Stimulated activated CD4-positive, alpha-beta T cell treated with anti-CD3 and anti-CD28 coated beads, TNF-alpha, amount 100 ng/mL, for 1 hour (primary cell): ENCODE data around the gene UPK1B.

Source experiments
- DNase-seq, 3 donors: peaks; one replicate each; pipeline ENCODE4 v3.0.0-alpha.2; 2020; ENCODE audit warnings: low read depth in 3 of 3, low spot score in 1 of 3

UPK1B gene

DNA sequence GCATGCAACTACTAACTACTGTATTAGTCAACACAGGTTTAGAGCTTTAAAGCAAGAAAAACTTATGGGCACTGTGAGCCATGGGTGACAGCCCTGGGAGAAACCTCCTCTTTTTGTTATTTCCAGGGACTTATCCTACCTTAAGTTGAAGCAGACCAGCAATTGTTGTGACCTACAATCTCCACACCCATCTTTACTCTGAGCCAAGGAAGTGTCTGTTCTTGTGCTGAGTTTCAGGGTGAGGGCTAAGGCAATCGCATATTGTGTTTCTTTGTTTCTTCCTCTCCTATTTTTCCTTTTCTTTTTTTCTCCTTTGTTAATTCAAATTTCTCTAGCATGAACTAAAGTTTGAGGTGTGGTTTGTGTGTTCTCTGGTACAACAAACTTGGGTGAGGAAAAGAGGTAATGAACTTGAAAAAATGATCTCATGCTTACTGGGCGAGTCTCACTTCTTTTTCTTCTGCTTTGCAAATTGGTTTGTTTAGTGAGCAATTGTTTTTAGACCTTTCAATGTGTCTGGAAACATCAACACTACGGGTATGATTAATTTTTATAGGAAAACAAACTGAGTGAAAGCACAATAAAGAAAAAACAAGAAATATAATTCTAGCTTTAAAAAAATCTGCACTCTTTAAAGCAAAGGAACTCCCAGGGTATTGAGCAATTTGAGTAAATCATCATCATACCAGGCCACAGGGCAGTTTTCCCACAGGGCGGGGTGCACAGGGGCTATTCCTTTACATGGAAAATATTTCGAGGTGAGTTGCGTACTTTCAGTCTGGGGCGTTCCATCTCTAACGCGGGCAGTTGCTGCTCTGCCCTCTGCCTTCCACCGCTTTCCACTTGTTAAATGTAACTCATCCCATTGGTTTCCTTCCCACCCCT is 2.7 kb downstream of the UPK1B start:
- no peak for DNase-seq

DNA sequence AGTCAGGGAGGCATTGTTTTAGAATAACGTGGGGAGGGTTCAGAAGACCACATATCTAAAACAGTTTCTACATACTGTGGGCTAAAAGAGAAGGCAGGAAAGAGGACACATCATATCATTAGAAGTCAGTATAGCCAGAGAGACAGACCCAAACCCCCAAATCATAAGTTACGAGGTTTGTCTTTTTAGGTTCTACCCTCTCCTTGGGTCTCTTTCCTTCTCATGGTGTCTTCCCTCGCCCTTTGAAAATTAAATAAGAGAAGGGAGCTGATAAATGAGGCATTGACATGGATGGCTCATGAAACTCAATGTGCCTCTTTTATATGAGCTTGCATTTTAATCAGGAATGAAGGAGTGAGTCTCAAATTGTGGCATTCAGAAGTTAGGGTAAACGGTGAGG is 3.4 kb downstream of the UPK1B start:
- no peak for DNase-seq

DNA sequence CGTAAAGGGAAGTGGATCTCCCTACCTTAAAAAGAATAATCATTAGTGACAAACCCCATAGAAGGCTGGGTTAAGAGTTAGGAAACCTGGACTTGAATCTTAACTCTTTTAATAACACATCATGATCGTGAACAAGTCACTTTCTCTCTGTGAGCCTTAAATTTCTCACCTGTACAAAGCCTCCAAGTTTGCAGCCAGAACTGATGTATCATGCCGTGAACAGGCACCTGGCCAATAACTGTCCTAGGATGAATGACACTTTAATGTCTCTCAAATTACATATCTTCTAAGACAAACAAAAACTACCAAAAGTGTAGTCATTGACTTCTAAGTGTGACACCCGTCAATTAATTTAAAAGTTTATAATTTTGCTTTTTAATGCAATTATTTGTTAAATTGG is 3.9 kb downstream of the UPK1B start:
- DNase-seq: no peak

GRCh38 chr3:119181765-119182164 is 8.4 kb downstream of the UPK1B start:
- no peak for DNase-seq

DNA sequence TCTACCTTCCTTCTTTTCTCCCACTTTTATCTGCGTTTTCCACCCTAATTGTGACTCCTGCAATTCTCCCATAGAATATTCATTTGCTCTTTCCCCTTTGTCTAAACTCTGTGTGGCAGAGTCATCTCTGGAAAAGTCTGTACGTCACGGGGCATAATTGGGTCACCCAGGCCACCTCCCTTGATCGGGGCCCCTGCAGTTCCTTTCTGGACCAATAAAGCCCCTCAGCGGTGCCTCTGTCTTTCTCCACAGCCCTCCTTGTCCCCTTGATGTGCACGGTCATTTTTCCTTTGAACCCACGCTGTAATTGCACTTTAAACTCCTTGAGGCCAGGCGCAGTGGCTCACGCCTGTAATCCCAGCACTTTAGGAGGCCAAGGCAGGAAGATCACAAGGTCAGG is 10.7 kb downstream of the UPK1B start:
- DNase-seq: no peak

DNA sequence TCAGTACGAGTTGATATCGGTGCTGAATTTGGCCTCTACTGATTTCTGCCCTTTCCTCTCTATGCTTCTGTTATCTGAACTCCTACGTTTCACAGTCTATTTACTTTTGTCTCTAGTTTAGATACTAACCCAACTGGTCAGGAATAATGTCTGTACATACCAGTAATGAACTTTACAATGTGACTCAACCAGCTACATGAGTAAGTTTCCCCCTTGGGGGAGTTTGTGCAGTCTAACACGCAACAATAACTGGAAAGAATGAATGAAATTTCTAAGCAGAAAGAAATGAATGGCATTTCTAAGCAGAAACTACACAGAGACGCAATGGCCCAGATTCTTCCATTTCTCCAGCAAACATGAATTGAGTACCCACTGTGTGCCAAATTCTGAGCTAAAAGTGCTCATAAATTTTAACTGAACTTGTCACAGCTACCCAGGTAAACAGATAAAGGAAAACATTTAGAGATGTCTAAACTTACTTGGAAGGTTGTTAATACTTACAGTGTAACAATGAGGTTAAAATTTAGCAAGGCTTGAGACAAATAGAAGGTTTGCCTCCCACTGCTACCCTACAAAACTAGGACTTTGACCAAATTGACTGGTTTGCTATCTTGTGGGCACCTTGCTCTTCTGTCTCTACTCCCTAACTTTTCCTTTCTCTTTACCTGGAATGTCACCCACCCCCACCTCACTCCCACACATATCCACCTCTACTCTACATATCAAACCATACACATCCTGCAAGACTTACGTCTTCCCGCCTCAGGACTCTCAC is 11.6 kb downstream of the UPK1B start:
- no peak for DNase-seq

DNA sequence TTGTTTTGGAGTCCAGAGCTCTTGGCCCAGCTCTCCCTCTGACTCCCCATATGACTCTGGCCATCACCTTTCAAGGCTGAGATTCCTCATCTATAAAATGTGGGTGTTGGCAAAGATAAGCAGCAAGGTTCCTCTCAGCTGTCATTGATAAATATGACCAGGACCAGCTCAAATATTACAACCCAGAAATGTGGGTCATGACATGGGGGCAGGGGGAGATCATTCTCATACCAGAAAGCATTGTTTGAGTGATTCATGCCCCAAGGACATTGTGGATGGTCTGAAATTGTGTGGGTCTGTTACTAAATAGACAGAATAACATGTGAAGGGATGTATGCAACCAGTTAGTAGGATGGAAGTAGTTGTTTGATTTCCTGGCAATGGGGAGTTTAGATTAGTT is 13.9 kb downstream of the UPK1B start:
- DNase-seq: no peak

DNA sequence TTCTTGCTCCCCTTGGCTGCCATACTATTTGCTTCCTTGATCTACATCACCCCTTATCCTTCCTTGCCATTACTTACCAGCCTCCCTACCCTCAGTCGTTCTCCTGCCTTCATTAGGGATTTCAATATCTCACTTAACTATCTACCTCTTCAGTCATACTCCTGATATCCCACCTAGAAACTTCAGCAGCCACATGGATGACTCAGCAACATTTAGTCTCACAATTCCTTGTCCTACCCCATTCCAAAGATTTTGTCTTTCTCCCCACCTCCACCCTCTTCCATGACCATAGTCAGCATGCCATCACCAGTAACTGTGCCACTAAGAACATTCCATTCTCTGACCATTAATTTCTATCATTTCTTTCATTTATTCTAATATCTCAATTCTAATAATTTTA is 18.4 kb downstream of the UPK1B start:
- no peak for DNase-seq

DNA sequence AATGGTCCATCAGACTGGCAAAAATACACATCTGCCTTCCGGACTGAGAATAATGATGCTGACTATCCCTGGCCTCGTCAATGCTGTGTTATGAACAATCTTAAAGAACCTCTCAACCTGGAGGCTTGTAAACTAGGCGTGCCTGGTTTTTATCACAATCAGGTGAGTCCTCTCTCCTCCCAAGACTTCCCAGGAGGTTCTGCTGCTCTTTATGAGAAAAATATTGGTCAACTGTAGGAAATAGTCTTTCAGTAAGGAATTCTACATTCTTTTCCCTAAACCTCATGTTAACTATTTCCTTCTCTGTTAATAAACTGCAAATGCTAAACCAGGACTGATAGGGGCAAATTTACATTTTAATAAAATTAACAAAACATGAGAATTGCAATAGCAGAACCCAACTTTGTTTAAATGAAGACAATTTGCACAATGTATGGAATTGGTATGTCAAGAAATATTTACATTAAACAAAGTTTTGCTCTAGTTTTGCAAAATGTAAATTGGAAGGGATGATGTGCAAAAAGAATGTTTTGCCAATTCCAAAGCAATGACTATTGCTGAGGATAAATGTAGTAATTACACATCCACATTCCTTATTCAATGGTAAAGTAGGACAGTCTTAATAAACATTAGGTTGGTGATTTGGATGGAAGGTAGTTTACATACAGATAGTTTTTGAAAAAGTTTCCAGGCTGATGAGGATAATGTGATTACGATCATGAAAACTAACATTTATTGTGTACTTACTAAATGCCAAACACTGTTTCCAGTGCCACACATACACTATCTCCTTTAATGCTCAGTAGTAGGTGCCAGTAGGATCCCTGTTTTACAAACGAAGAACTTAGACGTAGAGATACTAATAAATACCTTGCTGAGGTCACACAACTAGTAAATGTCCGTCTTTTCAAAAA is 21.1 kb downstream of the UPK1B start:
- no peak for DNase-seq

- DNase-seq: no peak
Measured at GRCh38 chr3:119195151-119195476, 21.7 kb downstream of the UPK1B start.

DNA sequence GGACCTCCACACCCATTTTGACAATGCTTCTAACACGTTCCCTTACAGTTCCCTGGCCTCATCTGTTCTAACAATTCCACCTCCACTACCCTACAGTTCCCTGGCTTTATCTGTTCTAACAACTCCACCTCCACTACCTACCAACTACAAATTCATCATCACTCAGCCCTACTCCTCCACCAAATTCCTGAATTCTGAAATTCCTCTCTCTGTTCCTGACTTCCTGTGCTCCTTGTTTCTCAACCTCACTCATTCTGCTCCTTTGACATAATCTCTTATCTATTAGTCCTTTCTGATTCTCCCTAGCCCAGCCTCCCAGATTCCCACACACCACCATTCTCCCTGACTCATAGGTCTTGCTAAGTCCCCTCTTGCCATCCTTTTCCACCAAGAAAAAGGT is 22.5 kb downstream of the UPK1B start:
- no peak for DNase-seq

DNA sequence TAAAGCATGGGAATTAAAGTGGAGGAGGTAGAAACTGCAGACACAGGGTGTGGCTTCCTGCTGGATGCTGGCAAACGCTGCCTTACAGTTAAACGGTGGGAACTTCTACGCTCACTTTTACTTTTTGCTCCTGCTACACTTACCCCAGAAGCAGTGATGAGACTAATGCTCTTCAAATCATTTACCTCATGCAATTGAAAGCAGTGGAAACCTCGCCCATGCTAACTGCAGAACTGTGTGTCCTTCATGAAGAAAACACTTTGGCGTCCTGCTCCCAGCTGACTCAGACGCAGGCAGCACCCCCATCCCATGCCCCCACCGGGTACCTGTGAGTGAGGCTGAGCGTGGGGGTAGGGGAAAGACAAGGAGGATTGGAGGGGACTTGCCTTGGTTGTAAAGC is 31.8 kb downstream of the UPK1B start:
- DNase-seq: no peak

GRCh38 chr3:119205685-119206084 is 32.3 kb downstream of the UPK1B start:
- DNase-seq: no peak

DNA sequence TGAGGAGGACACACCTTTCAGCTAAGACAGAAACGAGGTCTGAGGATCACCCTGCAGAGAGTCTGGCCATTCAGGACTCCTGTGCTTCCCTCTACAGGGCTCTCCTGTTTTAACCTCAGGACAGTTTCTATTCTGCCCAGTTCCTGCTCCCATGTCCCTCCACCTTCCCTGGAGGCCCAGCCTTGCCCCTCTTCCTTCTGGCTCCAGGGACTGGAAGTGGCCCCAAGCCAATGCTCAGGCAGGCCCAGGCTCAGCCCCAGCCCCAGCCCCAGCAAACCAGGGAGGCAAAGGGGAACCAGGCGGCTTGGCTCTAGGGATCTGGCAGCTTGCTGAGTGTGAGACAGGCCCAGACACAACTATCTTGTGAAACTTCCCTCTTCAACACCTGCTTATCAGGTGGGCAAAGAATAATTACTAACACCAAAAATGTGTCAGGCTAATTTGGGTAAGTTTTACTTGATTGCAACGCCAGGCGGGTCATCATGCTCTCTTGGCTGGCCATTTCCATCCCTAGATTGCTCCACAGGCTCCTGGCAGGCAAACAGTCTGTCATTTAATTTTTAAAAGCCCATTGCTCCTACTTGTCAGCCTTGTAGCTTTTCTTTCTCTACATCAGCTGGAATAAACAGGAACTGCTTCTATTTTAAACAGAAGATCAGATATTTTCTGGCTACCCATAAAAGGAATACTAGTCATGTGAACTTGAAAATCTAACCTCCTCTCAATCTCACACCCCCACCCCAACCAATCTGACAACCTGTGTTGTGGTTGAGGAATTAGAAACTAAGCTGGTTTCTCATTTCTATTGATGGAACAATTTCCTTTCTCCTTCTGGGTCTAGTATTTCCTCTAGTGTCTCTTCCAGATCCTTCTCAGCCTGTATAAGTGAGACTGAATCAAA is 33.5 kb downstream of the UPK1B start:
- DNase-seq: no peak

DNA sequence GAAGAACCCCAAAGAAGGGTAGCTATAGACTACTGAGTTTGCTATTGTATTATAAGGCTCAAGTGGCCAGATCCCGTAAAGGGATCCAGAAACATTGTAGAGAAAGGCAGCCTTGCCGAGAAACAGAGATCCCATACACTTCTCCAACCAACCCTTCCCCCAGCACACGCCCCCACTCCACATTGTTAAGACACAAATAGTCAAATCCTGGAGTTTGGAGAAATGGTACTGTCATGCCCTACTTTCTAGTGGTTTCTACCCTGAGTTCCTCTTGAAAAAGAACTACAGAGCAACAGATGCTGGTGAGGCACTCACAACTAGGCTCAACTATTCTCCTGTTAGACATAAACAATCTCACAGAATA is 34.1 kb downstream of the UPK1B start:
- no peak for DNase-seq

- no peak for DNase-seq
Measured at GRCh38 chr3:119211193-119211592, 37.8 kb downstream of the UPK1B start.

DNA sequence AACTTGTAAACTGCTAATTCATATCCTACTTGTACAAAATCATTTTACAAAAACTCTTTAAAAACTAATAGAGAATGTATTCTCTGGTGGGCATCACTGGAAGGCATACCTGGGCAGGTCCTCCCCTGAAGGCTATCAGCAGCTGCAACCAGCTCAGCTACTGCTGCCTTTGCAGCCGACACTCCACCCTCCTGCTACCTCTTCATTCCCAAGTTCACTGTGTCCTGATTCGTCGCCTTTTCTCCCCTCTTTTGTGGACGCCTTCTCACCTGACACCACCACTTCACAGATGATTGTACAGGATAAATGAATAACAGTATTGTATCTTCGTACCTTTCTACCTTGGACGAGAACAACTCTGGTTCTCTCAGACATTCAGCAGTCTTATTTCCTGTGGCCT is 38.4 kb downstream of the UPK1B start:
- no peak for DNase-seq

GRCh38 chr3:119219069-119219468 is 45.7 kb downstream of the UPK1B start:
- no peak for DNase-seq

DNA sequence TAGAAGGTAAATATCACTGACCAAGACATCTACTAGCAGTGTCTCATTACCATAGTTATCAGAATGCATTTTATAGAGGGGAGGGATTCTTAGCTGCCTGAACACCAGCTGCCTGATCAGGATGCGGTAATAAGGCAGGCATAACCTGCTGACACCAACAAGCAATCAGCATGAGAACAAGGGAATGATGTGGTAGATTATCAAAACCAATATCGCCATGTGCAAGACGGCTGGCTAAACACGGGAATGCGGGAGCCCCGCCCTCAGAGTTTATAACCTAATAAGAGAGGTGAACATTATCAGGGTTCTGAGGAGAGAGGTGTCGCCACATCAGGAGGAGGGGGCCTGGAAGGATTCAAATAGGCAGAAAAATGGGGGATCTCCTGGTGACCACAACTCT is 46.8 kb downstream of the UPK1B start:
- no peak for DNase-seq

DNA sequence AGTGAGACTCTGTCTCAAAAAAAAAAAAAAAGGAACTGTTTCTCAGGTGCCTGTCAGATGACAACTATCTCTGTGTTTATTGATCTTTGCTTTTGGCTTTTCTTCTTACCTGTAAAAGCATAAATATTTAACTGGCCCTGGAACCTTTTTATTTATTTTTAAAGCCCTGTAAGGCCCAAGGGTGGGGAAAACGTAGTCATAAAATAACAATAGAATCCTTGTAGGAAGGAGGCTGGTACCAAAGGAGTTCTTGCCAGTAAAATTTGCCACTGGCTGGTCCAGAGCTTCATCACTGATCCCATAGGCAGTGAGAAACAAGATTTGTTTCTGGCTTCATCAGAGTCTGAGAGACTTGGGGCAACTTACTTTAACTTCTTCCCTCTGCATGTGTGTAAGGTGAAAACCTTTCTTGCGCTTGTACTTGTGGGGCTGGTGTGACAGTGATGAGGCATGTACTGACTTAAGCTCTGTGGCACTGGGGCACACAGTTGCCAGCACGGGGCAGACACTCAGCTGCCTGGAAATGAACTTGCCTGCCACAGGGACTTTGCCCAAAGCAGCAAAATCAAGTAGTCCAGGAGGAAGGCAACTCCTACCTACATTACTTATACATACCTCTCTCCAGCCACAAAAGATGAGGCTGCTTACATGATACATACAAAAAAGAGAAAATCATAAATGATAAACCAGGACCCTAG is 47.7 kb downstream of the UPK1B start:
- DNase-seq: no peak
